GM19351 (cell line): ENCODE results near the gene GFER.

Experiments used
- ATAC-seq: cut with Tn5 transposase; IDR thresholded peaks from one replicate; pipeline ENCODE4 v1.9.1; 2021; ENCODE audit warnings: mild to moderate bottlenecking, moderate library complexity; ENCODE audit not compliant: unreplicated experiment

Gene GFER

GRCh38 chr16:1990351-1991134, 6.5 kb downstream of the GFER start:
- no peak for ATAC-seq

GRCh38 chr16:1991135-1991551, 7.2 kb downstream of the GFER start:
- no peak for ATAC-seq

- ATAC-seq: no peak
Measured at GRCh38 chr16:1991588-1991947, 7.6 kb downstream of the GFER start.

- ATAC-seq: peak; percentile 49
Measured at GRCh38 chr16:1991948-1992703, 8.1 kb downstream of the GFER start.

GRCh38 chr16:1992704-1993317, 8.8 kb downstream of the GFER start:
- ATAC-seq: no peak

GRCh38 chr16:1993731-1994131, 9.7 kb downstream of the GFER start:
- no peak for ATAC-seq

GRCh38 chr16:1997494-1998359, 13.7 kb downstream of the GFER start:
- ATAC-seq: no peak

- no peak for ATAC-seq
Measured at GRCh38 chr16:1998360-1998835, 14.4 kb downstream of the GFER start.

GRCh38 chr16:1998852-1999801, 15.1 kb downstream of the GFER start:
- ATAC-seq: no peak

- ATAC-seq: no peak
Measured at GRCh38 chr16:1999866-2000514, 16.0 kb downstream of the GFER start.

- no peak for ATAC-seq
Measured at GRCh38 chr16:2001035-2001434, 17.0 kb downstream of the GFER start.

- no peak for ATAC-seq
Measured at GRCh38 chr16:2001456-2002355, 17.7 kb downstream of the GFER start.

- no peak for ATAC-seq
Measured at GRCh38 chr16:2002406-2003230, 18.6 kb downstream of the GFER start.

GRCh38 chr16:2003231-2003826, 19.3 kb downstream of the GFER start:
- ATAC-seq: no peak

GRCh38 chr16:2003827-2004641, 20.0 kb downstream of the GFER start:
- ATAC-seq: peak; percentile 70
